OCI-LY7 (cell line): ENCODE data around the gene RAP1A.

ENCODE experiments used
- EZH2phosphoT487 ChIP-seq: fragments of 200-600 bp; sonication (generic); IDR thresholded peaks from 2 replicates; pipeline ENCODE4 v1.6.1; 2018; ENCODE audit warnings: low read depth, borderline replicate concordance, mild to moderate bottlenecking, mixed run types, antibody characterized with exemption, low read length, moderate library complexity, mixed read lengths
- TF ChIP-seq, protein P1 (sequence below): fragments of 200-600 bp; sonication (generic); conservative IDR thresholded peaks from 2 replicates; pipeline ENCODE4 v1.5.1; 2014; ENCODE audit warnings: mild to moderate bottlenecking, antibody characterized with exemption, low read length, moderate library complexity, mixed read lengths

DNA sequence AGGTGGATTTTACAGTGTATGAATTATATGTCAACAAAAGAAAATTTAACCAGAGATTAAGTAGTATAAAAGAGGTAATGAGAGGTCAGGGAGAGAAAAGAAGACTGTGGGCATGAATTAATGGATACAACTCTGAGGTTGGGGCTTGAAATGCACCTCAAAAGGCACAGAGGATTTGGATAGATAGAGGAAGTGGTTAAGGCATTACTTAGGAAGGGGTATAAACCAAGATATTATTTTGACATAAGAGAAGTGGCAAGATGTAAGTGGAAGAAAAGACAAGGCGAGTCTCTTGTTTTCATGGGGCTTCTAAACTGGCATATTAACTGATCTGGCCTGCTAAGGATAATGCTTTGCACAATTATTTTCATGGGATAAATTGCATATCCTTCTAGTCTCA is 34.1 kb downstream of the RAP1A start:
- TF ChIP-seq, protein P1, sequence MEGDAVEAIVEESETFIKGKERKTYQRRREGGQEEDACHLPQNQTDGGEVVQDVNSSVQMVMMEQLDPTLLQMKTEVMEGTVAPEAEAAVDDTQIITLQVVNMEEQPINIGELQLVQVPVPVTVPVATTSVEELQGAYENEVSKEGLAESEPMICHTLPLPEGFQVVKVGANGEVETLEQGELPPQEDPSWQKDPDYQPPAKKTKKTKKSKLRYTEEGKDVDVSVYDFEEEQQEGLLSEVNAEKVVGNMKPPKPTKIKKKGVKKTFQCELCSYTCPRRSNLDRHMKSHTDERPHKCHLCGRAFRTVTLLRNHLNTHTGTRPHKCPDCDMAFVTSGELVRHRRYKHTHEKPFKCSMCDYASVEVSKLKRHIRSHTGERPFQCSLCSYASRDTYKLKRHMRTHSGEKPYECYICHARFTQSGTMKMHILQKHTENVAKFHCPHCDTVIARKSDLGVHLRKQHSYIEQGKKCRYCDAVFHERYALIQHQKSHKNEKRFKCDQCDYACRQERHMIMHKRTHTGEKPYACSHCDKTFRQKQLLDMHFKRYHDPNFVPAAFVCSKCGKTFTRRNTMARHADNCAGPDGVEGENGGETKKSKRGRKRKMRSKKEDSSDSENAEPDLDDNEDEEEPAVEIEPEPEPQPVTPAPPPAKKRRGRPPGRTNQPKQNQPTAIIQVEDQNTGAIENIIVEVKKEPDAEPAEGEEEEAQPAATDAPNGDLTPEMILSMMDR = no peak
- no peak for TF ChIP-seq EZH2phosphoT487
